Tongue (tissue), 2 donors: ENCODE measurements around the gene JMY. TPM values are rescaled to one million over a fixed set of nuclear protein-coding genes. Genes with fewer than 3 reads are reported as not detected.

Experiments used
- DNase-seq: peaks from one replicate; pipeline ENCODE4 v3.0.0-alpha.2; 2015
- total RNA-seq: library from RNA; depleted of rRNA; stranded (reverse); fragments of >200 nt; gene quantifications from one replicate; pipeline ENCODE4 v1.2.3, GENCODE V29; 2014

Gene JMY
- total RNA-seq, result 26.3 TPM

DNA sequence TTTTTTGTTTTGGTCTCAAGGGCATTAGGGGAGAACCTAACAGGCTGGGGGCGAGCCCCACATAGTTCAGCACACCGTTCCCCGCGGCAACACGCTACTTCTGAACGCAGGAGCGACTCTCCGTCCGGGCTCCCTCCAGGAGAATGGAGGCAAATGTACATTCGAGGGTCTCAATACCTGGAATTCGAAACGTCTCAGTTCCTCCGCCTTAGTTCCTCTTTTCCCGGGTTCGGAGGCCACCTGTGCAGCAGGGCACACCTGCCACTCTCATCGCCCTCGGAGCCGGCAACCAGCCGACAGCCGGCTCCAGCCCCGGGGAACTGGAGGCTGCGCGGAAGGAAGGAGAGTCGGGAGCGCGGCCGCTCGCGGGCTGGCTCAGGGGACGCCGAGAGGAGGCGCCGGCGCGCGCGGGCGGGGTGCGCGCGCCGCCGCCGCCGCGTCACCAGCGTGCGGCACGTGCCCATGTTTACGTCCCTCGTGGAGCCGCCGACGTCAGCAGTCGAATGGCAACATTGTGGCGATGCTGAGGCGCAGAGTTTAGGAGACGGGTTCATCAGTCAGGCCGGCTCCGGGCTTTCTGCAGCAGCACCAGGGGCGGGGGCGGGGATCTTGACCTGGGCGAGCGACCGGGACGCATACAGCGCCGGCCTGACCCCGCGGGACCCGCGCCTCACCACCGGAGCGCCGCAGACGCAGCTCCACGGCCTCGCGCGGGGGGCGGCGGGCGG lies at the start of gene JMY:
JMY (plus strand) TSS at position 498 of the 728 bp plus-strand sequence. CDS start 520 bp downstream, outside the sequence.
- peak; percentile 92 for DNase-seq

DNA sequence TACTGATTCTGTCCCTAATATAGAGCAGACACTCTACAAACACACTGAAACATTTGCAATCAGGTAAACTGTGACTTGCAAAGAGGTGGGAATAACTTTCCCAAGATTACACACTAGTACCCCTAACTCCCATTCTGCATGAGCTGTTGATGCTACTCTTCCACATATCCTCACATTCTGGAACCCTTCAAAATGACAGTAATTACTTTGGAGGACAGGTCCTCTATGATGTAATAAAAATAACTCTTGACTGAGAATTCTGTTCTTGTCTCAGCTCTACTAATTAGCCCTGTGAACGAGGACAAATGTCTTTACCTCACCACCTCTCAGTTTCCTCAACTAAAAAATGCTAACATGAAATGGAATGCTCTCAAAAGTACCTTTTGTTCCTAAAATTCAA lies 49.5 kb upstream of the JMY start:
- DNase-seq, result peak; percentile 20

DNA sequence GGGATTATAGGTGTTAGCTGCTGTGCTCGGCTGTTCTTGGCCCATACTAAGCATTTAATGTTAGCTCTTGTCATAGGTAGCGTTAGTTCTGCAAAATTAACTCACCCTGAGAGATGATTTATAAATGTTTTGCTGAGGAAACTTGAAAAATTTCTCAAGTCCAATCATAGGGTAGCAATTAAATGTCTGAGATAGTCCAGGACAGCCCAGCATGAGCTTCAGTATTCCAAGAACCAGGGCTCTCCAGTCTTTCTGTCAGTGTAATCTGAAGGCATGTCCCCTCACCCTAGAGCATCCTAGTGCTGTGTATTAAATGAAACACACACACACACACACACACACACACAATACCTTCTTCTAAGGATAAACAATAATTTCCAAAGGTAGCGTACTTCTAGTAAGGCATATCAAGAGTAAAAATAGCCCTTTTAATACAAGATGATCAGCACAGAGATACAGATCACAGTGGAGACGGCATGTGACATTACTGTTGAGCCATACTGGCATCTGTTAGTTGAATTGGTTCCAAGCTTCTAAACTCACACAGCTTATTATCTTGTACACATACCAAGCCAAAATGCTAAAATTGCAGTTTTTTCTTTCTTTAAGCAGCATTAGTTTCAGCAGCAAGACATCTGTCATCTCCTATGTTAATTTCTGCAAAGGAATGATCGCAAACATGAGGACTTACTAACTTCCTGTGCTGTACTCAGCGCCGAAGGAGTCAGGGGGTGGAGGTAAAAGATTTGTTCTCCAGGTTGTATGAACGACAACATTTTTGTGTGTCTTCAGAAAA lies 46.3 kb upstream of the JMY start:
- DNase-seq, result peak; percentile 21

- DNase-seq, result no peak
Measured at GRCh38 chr5:79190235-79190529, 45.7 kb upstream of the JMY start.

- no peak for DNase-seq
Measured at GRCh38 chr5:79191457-79191856, 44.5 kb upstream of the JMY start.

GRCh38 chr5:79193643-79194042 lies 42.3 kb upstream of the JMY start:
- no peak for DNase-seq

DNA sequence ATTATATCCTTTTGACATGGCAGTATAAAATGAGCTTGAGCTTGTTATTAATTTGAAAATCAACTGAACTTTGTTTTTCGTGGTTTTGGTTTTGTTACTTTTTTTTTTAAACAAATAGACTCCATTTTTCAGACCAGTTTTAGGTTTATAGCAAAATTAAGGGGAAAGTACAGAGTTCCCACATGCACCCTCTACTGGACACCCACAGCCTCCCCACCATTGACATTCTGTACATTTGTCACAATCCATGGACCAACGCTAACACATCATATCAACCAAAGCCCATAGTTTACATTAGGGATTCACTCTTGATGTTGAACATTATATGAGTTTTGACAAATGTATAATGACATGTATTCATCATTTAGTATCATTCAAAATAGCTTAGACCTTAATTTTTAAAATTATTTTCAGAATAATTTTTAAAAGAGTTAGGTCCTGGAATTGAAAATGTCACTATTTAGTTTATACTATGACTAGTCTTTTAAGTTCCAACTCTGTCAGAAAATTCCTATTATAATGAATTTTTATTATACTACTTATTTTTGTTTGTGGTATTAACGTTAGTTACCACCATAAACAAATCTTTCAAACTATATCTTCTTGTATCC lies 35.3 kb upstream of the JMY start:
- no peak for DNase-seq

DNA sequence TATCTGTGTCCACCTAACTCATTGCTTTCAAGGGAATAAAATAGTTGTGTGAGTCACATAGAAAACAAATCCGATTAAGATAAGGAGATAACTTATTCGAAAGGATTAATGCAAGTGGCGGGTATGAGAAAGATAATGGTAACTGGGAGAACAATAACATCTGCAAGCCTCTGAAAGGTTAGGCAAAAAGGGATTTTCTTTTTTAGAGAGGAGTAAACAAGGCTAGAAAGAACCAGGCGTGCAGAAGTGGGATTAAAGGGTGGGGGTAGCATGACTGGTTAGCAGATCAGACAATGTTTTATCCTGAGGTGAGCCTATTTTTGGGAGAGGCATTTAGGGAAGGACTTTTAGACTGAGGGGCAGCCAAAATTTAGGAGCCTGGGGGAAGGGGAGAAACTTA lies 34.7 kb upstream of the JMY start:
- no peak for DNase-seq

DNA sequence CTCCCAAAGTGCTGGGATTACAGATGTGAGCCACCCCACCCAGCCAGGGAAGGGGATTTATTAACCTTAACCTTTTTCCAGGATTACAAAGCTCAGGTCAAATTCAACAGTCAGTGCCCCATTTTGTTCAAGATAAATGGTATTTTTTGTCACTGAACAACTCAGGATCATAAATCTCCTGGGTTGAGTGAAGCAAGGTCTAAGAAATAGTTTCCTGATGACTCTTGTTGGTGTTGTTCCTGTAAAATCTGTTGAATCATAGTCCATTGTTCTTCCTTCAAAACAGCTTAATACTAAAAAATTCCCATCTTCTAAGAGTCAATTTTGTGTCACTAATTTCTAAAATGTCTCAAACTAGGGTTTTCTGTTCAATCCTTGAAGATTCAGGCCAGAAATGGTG lies 33.9 kb upstream of the JMY start:
- no peak for DNase-seq

DNA sequence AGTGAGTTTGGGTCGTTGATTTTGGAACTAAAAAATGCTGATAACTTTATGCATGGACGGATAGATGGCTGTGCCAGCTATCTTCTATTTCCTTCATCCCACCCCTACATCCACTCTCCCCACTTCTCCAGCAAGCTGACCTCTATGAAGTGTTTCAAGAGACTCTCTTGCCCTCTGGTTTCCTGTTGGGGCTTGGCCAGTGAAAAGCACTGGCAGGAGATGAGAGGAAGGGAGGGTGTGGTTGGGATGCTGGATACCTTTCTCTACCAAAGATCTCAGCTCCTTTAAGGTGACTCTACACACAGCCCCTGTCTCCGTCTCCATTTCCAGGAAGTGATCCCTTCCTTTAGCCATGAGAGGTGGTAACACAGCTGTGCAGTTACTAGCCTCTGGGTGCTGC lies 30.0 kb upstream of the JMY start:
- DNase-seq, result no peak

GRCh38 chr5:79206541-79206940 lies 29.4 kb upstream of the JMY start:
- no peak for DNase-seq

DNA sequence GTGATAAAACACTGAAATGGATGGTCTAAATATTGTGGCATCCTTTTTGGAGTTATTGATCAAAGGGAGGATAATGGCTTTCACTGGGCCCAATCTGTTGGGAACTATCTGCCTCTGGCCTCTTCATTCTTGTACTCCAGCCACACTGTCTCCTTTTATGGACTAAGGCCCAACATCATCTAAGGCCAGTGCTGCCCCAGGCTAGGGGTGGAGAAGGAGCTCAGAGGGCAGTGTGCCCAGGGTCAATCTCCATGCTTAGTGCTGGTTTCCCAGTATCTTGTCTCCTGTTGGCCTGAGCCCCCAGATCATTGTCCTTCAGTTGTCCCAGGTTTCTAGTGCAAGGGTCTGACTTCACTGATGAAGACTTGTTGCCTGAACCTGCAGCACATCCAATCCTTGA lies 26.4 kb upstream of the JMY start:
- DNase-seq, result no peak

GRCh38 chr5:79224286-79224984 lies 11.5 kb upstream of the JMY start:
- no peak for DNase-seq

DNA sequence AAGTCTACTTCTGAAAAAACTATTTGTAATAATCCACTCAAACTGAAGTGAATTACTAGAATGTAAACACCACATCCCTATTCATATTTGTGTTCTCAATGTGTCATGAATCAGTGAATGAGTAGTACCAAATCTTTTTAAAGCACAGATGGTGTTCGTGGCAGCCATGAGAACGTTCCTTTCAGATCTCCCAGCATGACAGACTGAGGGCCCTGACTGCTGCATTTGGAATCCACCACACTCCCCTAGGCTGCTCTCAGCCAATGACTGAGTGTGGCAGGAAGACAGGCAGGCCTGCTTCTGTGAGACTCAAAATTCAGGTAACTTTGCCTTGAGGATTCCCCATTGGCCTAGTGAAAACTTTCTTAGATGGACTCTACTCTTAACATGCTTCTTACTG lies 10.9 kb upstream of the JMY start:
- DNase-seq, result no peak

- no peak for DNase-seq
Measured at GRCh38 chr5:79225441-79225840, 10.5 kb upstream of the JMY start.

DNA sequence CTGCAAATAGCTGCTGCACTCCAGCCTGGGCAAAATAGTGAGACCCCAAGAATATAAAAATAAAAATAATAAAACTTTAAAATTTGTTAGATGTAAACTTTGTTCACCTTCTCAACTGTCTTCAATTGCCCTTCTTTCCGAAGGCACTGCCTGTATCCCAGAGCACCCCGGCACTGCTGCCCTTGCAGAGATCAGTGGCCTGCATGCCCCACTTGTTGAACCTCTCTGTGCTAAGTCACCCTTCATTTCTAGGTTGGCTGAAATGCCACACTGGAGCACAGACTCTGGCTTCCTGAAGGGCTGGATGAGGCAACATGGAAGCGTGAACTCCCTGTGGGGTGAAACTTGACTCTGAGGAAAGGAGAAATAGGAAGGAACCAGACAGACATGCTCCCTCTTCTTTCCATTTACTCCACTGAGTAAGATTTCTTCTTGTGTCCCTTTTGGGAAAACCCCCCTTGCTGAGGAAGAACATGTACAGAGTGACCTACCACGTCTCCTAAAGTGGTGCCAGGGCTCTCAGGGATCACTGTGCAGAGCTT lies 8.4 kb upstream of the JMY start:
- no peak for DNase-seq

DNA sequence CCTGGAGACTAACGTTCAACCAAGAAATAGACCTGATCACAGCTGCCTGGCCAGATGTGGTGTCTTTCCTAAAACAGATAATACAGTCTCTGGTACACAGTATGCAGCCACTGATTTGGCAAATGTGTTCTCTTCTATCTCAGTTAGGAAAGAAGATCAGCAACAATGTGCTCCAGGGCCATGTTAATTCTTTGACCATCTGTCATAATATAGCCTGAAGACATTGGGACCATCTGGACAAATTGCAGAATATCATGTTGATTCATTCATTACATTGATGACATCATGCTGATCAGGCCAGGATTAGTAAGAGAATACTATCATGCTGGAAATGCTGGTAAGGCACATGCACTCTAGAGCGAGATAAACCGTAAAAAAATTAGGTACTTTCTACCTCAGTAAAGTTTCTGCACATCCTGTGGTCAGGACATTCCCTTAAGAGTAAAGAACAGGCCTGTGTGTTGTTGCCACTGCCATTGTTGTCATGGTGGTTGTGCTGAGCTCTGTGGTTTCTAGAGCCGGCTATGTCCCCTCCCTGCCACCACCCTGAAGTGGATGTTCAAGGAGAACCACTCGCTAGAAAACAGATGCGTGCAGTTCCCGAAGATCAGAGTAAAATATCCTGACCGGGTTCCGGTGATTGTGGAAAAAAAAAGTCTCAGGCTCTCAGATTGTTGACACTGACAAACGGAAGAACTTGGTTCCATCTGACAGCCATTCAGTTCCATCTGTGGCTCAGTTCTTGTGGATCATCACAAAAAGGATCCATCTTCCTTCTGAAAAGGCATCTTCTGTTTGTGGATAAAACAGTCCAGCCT lies 6.4 kb upstream of the JMY start:
- DNase-seq, result no peak

GRCh38 chr5:79235261-79235633 lies 684 bp upstream of the JMY start:
- DNase-seq, result no peak

DNA sequence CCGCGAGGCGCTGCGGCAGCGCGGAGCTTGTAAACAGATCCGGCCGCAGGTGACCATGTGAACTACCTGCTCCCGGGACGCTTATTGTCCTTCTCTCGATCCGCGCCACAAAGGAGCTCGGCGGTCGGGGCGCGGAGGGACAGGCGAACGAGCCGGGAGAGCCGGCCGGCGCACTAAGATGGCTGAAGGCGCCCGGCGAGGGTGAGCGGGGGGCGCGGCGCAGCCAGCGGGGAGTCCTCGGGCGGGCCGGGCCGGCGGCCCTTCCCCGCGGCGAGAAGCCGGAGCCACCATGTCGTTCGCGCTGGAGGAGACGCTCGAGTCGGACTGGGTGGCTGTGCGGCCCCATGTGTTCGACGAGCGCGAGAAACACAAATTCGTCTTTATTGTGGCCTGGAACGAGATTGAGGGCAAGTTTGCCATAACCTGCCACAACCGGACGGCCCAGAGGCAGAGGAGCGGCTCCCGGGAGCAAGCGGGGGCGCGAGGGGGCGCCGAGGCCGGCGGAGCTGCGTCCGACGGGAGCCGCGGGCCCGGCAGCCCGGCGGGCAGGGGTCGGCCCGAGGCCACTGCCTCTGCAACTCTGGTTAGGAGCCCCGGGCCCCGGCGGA lies 535 bp downstream of the JMY start:
- DNase-seq, result peak; percentile 51

GRCh38 chr5:79236970-79237739 lies 1.2 kb downstream of the JMY start:
- DNase-seq, result peak; percentile 43
